Astrocyte of the cerebellum (primary cell): ENCODE measurements around the gene IGSF21.

Experiments used
- DNase-seq: peaks from one replicate; pipeline ENCODE4 v3.0.0-alpha.2; 2011; ENCODE audit warnings: low read depth
- H3K4me3 ChIP-seq: 2 replicates; pipeline ENCODE4 v1.5.1; 2011; ENCODE audit warnings: mild to moderate bottlenecking, low read depth, low read length, moderate library complexity
- CTCF ChIP-seq: IDR thresholded peaks from 2 replicates; pipeline ENCODE4 v1.5.1; 2012; ENCODE audit warnings: low read length, low read depth, moderate library complexity, mild to moderate bottlenecking; ENCODE audit errors: missing control alignments
- in situ Hi-C: cut with HindIII; loops from 2 replicates; pipeline ENCODE4 v1.10.0; 2017; ENCODE audit warnings: low sequenced_read_pairs

Gene IGSF21

GRCh38 chr1:18404460-18404859, 296.9 kb downstream of the IGSF21 start:
- TF ChIP-seq CTCF = no peak
- DNase-seq = no peak
- in situ Hi-C loops = no loop called here
- H3K4me3 ChIP-seq = no peak overlapping the region

- DNase-seq = no peak
- in situ Hi-C loops = no loop called here
- TF ChIP-seq CTCF = no peak
- no peak overlapping the region for H3K4me3 ChIP-seq
These were observed 299.8 kb downstream of the IGSF21 start for GRCh38 chr1:18407166-18408045.

DNA sequence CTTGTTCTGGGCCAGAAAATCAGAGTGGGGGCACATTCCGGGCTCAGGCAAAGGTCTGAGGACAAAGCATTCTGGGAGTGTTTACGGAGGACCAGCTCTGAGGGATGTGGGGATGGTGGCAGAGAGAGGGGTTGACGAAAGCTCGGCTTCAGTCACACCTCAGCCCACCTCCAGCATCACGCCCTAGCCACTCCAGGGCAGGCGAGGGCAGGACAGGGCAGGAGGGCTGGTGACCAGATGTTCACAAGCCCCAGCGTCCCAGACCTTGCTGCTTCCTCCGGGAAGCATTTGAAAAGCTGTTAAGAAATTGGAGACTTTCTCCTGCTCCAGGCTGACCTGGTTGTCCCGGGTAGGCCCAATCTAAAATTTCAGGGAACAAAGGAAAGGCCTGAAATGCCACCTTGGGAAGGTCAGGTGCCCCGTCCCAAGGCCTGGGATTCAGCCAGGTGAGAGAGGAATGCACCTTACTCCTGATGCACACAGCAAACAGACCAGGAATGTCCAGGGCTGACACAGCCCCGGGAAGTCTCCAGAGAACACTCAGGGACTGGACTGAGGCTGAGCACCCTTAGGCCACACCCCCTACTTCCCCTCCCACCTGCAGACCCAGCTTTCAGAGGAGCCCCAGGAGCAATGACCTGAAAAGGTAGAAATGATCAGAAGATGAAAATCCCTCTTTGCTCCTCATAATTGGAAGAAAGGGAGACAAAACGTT, 301.2 kb downstream of the IGSF21 start:
- DNase-seq = no peak
- H3K4me3 ChIP-seq = no peak overlapping the region
- TF ChIP-seq CTCF = no peak
- in situ Hi-C loops = no loop called here

GRCh38 chr1:18409609-18410237, 302.1 kb downstream of the IGSF21 start:
- no peak overlapping the region for H3K4me3 ChIP-seq
- DNase-seq = no peak
- in situ Hi-C loops = no loop called here
- no peak for TF ChIP-seq CTCF

DNA sequence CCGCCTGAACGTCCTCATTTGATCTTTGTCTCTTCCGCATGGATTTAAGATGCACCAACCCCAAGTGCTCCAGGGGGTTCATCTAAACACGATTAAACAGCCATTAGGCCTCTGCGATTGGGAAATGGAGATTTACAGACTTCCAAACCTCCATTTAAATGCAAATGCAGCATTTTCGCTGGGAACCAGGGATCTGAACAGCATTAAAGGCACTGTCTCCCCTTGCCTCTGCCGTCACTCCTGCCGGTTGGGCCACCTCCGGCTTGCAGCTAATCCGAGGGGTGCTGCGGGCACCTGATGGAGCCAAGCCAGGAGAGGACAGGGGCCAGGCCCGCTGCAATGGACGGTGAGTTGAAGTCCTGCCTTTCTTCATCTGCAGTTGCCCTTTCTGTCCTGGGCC, 302.8 kb downstream of the IGSF21 start:
- in situ Hi-C loops = no loop called here
- TF ChIP-seq CTCF = no peak
- H3K4me3 ChIP-seq = no peak overlapping the region
- DNase-seq = no peak

DNA sequence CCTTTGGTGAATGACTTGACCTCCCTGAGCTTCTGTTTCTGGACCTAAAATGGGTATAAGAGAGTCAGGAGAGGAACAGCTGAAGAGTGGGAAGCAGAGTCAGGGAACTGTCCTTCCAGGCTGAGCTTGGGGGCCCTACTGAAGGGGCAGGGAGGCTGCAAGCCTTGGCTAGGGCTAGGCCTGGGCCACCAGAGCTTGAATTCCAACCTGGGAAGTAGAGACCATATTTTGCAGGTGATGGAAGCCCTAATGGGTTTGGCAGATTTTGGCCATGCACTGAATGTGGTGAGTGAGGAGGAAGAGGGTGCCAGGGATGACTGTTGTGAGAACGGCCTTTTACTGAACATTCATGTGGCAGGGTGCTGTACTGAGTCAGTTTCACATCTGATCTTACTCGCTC, 303.7 kb downstream of the IGSF21 start:
- H3K4me3 ChIP-seq = no peak overlapping the region
- no peak for DNase-seq
- in situ Hi-C loops = no loop called here
- no peak for TF ChIP-seq CTCF
